HFFc6 (cell line): ENCODE results near the gene SORBS2. TPM values are rescaled to one million over a fixed set of nuclear protein-coding genes. Genes with fewer than 3 reads are reported as not detected.

Experiments used
- DNase-seq: peaks from one replicate; pipeline ENCODE4 v3.0.0-alpha.2; 2018
- H3K27ac Mint-ChIP-seq: 2 replicates; pipeline ENCODE4 v1.8.0; 2020; ENCODE audit warnings: mild to moderate bottlenecking, mixed read lengths
- H3K27me3 Mint-ChIP-seq: 2 replicates; pipeline ENCODE4 v1.8.0; 2021; ENCODE audit warnings: mild to moderate bottlenecking, moderate library complexity, mixed read lengths; ENCODE audit not compliant: insufficient read depth
- H3K36me3 Mint-ChIP-seq: 2 replicates; pipeline ENCODE4 v1.8.0; 2021; ENCODE audit warnings: low read depth, mixed read lengths
- H3K4me1 Mint-ChIP-seq: 2 replicates; pipeline ENCODE4 v1.8.0; 2020; ENCODE audit warnings: low read depth, mixed read lengths
- H3K4me3 Mint-ChIP-seq: 2 replicates; pipeline ENCODE4 v1.8.0; 2020; ENCODE audit warnings: mild to moderate bottlenecking, moderate library complexity, mixed read lengths
- H3K9me3 Mint-ChIP-seq: 2 replicates; pipeline ENCODE4 v1.8.0; 2020; ENCODE audit warnings: mild to moderate bottlenecking, mixed read lengths
- total RNA-seq, 6 experiments: library from RNA; stranded (reverse); fragmentation: NEBNext Ultra II Directional; extraction: Animal tissue kit (Norgen Biotek cat#: 25700); gene quantifications; 2 replicates in 1 of 6; 3 replicates in 5 of 6; pipeline ENCODE4 v1.2.3, GENCODE V29; 2021
- TF ChIP-seq, protein P1 (sequence below): fragments of 200-600 bp; sonication (generic); IDR thresholded peaks from 2 replicates; pipeline ENCODE4 v1.5.0; 2021; ENCODE audit warnings: antibody characterized with exemption, mild to moderate bottlenecking

SORBS2 gene
- total RNA-seq, 6 experiments from 2014 or later, result 0.48 to 3.6 (median 0.72) TPM

GRCh38 chr4:185738038-185738552 lies 73.9 kb downstream of the SORBS2 start:
- Mint-ChIP-seq H3K27me3 (peaks cover 12% of the 10 kb centered on the region; the same call in 1 of the 2 replicates), H3K27ac (no peak overlapping the region; the same call in 1 of the 2 replicates), H3K36me3 (no peaks in the 10 kb centered on the region; the same call in 1 of the 2 replicates), H3K9me3 (no peaks in the 10 kb centered on the region), H3K4me3 (peak overlapping the region; percentile 66), H3K4me1 (peaks cover 13% of the 10 kb centered on the region)
- DNase-seq, result peak; percentile 49
- TF ChIP-seq, protein P1, sequence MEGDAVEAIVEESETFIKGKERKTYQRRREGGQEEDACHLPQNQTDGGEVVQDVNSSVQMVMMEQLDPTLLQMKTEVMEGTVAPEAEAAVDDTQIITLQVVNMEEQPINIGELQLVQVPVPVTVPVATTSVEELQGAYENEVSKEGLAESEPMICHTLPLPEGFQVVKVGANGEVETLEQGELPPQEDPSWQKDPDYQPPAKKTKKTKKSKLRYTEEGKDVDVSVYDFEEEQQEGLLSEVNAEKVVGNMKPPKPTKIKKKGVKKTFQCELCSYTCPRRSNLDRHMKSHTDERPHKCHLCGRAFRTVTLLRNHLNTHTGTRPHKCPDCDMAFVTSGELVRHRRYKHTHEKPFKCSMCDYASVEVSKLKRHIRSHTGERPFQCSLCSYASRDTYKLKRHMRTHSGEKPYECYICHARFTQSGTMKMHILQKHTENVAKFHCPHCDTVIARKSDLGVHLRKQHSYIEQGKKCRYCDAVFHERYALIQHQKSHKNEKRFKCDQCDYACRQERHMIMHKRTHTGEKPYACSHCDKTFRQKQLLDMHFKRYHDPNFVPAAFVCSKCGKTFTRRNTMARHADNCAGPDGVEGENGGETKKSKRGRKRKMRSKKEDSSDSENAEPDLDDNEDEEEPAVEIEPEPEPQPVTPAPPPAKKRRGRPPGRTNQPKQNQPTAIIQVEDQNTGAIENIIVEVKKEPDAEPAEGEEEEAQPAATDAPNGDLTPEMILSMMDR, result no peak

DNA sequence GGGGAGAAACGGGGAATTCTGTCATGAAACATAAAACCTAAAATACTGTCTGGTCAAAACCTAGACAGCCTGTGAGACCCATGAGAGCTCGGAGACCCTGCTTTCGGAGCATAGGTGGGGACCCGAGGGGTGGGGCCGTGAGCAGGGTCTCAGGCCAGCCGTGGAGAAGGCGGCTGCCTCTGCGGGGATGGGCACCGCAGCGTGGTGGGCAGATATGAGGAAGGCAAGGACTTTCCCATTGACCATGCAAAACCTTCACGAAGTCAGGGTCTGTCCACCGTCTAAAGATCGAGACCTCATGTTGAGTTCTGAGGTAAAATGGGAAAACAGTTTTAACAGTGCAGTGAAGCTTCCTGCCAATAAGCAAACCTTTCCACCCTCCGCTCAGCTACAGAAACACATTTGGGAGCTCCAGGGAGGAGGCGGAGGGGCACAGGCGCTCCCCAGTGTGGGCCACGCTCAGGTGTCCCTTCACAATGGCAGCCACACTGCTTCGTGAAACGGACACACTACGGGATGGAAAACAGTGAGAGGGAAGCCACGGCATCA lies 74.4 kb downstream of the SORBS2 start:
- no peak for DNase-seq
- Mint-ChIP-seq H3K4me1 (peaks cover 13% of the 10 kb centered on the region), H3K27me3 (peaks cover 14% of the 10 kb centered on the region; the same call in 1 of the 2 replicates), H3K4me3 (no peak overlapping the region), H3K27ac (no peak overlapping the region), H3K36me3 (no peaks in the 10 kb centered on the region; the same call in 1 of the 2 replicates), H3K9me3 (no peaks in the 10 kb centered on the region)
- TF ChIP-seq, protein P1, result no peak

DNA sequence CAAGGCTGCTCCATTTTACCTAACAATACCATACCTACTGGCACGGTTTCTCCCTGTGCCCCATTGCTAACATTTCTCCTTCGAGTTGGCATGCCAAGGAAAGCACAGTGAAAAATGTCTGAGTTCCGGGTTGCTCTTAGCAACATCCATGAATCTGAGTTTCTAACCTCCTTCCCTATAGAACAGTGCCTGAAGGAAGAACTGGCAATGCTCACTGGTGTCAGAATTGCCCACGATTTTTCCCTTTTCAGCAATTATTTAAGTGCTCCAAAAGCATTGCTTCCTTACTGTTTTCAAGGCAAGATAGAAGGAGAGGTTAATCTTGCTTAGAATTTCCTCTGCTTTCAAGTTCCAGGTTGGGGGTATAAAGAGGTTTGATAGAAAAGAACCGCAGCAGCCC lies 75.1 kb downstream of the SORBS2 start:
- Mint-ChIP-seq H3K9me3 (no peaks in the 10 kb centered on the region), H3K4me3 (no peak overlapping the region), H3K36me3 (no peaks in the 10 kb centered on the region; the same call in 1 of the 2 replicates), H3K27ac (no peak overlapping the region), H3K4me1 (peaks cover 13% of the 10 kb centered on the region), H3K27me3 (peaks cover 15% of the 10 kb centered on the region; the same call in 1 of the 2 replicates)
- no peak for DNase-seq
- TF ChIP-seq, protein P1, result no peak

- no peak for DNase-seq
- Mint-ChIP-seq H3K27ac (no peak overlapping the region), H3K27me3 (peaks cover 12% of the 10 kb centered on the region; the same call in 1 of the 2 replicates), H3K36me3 (no peaks in the 10 kb centered on the region; the same call in 1 of the 2 replicates), H3K9me3 (no peaks in the 10 kb centered on the region), H3K4me3 (no peak overlapping the region), H3K4me1 (peaks cover 13% of the 10 kb centered on the region)
- TF ChIP-seq, protein P1, result no peak
These were observed 76.1 kb downstream of the SORBS2 start for GRCh38 chr4:185735866-185736400.

GRCh38 chr4:185734930-185735329 lies 77.1 kb downstream of the SORBS2 start:
- DNase-seq, result no peak
- no peaks in the 10 kb centered on the region; the same call in 1 of the 2 replicates for H3K36me3 Mint-ChIP-seq
- peaks cover 13% of the 10 kb centered on the region for H3K4me1 Mint-ChIP-seq
- H3K9me3 Mint-ChIP-seq, result no peaks in the 10 kb centered on the region
- TF ChIP-seq, protein P1, result no peak
- no peak overlapping the region for H3K27ac Mint-ChIP-seq
- H3K4me3 Mint-ChIP-seq, result no peak overlapping the region
- peaks cover 10% of the 10 kb centered on the region; the same call in 1 of the 2 replicates for H3K27me3 Mint-ChIP-seq
